ENCODE measurements around the gene MNDA.

MNDA gene

GRCh38 chr1:158873141-158873540, 42.0 kb downstream of the MNDA start:
- no peaks in the 10 kb centered on the region for H3K36me3 ChIP-seq
- H3K9me3 ChIP-seq: no peaks in the 10 kb centered on the region
- no peak overlapping the region for H3K4me3 ChIP-seq (ENCODE audit: low read depth in 1 of 2, low read length in 1 of 2)
- no peaks in the 10 kb centered on the region for H3K27me3 ChIP-seq
- no peaks in the 10 kb centered on the region for H3K4me1 ChIP-seq (ENCODE audit: control insufficient read depth in 1 of 2, insufficient read depth in 1 of 2, low read depth in 1 of 2, low read length in 1 of 2)
- TF ChIP-seq, protein P1, sequence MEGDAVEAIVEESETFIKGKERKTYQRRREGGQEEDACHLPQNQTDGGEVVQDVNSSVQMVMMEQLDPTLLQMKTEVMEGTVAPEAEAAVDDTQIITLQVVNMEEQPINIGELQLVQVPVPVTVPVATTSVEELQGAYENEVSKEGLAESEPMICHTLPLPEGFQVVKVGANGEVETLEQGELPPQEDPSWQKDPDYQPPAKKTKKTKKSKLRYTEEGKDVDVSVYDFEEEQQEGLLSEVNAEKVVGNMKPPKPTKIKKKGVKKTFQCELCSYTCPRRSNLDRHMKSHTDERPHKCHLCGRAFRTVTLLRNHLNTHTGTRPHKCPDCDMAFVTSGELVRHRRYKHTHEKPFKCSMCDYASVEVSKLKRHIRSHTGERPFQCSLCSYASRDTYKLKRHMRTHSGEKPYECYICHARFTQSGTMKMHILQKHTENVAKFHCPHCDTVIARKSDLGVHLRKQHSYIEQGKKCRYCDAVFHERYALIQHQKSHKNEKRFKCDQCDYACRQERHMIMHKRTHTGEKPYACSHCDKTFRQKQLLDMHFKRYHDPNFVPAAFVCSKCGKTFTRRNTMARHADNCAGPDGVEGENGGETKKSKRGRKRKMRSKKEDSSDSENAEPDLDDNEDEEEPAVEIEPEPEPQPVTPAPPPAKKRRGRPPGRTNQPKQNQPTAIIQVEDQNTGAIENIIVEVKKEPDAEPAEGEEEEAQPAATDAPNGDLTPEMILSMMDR (IDR thresholded peaks at IDR 0.05): no peak
- H3K27ac ChIP-seq: no peak overlapping the region

DNA sequence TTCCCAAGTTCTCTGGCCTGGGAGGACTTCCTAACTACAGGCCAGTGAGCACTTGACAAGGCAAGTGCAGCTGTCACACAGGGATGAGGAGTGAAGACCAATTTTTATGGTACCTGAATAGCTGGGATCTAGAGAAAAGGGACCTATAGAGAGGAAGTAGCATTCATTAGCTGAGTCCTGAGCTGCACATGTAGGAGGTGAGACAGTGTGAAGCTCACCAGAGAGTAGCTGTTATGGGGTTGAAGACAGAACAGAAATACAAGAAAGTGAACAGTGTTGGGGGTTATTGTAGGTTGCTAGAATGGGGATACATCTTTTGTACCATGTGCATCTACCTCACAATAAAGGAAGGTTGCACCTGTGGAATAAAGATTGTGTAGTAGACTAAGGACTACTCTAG, 62.5 kb downstream of the MNDA start:
- TF ChIP-seq, protein P1 (IDR thresholded peaks at IDR 0.05): no peak
- Histone ChIP-seq H3K9me3 (no peaks in the 10 kb centered on the region), H3K27me3 (no peaks in the 10 kb centered on the region), H3K36me3 (no peaks in the 10 kb centered on the region), H3K27ac (no peak overlapping the region), H3K4me1 (ENCODE audit: control insufficient read depth in 1 of 2, insufficient read depth in 1 of 2, low read depth in 1 of 2, low read length in 1 of 2) (no peaks in the 10 kb centered on the region), H3K4me3 (ENCODE audit: low read depth in 1 of 2, low read length in 1 of 2) (no peak overlapping the region)

- TF ChIP-seq, protein P1 (IDR thresholded peaks at IDR 0.05): no peak
- no peak overlapping the region for H3K27ac ChIP-seq
- no peak overlapping the region for H3K4me3 ChIP-seq (ENCODE audit: low read depth in 1 of 2, low read length in 1 of 2)
- H3K36me3 ChIP-seq: no peaks in the 10 kb centered on the region
- no peaks in the 10 kb centered on the region for H3K9me3 ChIP-seq
- H3K4me1 ChIP-seq (ENCODE audit: control insufficient read depth in 1 of 2, insufficient read depth in 1 of 2, low read depth in 1 of 2, low read length in 1 of 2): no peaks in the 10 kb centered on the region
- H3K27me3 ChIP-seq: no peaks in the 10 kb centered on the region
Measured at GRCh38 chr1:158898722-158899121, 67.6 kb downstream of the MNDA start.

Data from neutrophil (primary cell).